Brain pericyte (primary cell): ENCODE results near the gene LUZP4.
"Not testable (repeated sequence)": the region's sequence is repeated elsewhere in the genome, so short reads cannot be mapped to it uniquely, and the experiment has no call there.

ENCODE experiments used
- DNase-seq: peaks from one replicate; pipeline ENCODE4 v3.0.0-alpha.2; 2012; ENCODE audit warnings: low read depth, low spot score

LUZP4 gene

GRCh38 chrX:115289465-115289864 lies at the start of gene LUZP4:
Gene LUZP4 (plus strand): TSS chrX:115289715. CDS start chrX:115289760, 45 bp downstream.
- DNase-seq: no peak

- DNase-seq: no peak
These were observed 37.9 kb upstream of the LUZP4 start for GRCh38 chrX:115251458-115252233.

GRCh38 chrX:115255003-115255402 lies 34.5 kb upstream of the LUZP4 start:
- no peak for DNase-seq

- no peak for DNase-seq
These were observed 31.8 kb upstream of the LUZP4 start for GRCh38 chrX:115257711-115258110.

GRCh38 chrX:115259238-115259875 lies 30.2 kb upstream of the LUZP4 start:
- no peak for DNase-seq

GRCh38 chrX:115260330-115260729 lies 29.2 kb upstream of the LUZP4 start:
- no peak for DNase-seq

- DNase-seq: no peak
These were observed 28.4 kb upstream of the LUZP4 start for GRCh38 chrX:115261148-115261547.

GRCh38 chrX:115264009-115264408 lies 25.5 kb upstream of the LUZP4 start:
- DNase-seq: no peak

GRCh38 chrX:115266300-115266699 lies 23.2 kb upstream of the LUZP4 start:
- no peak for DNase-seq

- DNase-seq: no peak
These were observed 21.1 kb upstream of the LUZP4 start for GRCh38 chrX:115268421-115268820.

- DNase-seq: no peak
These were observed 20.3 kb upstream of the LUZP4 start for GRCh38 chrX:115269051-115269683.

- DNase-seq: no peak
These were observed 4.6 kb upstream of the LUZP4 start for GRCh38 chrX:115284877-115285276.

GRCh38 chrX:115297189-115297588 lies 7.7 kb downstream of the LUZP4 start:
- DNase-seq: no peak

GRCh38 chrX:115311139-115311538 lies 21.6 kb downstream of the LUZP4 start:
- no peak for DNase-seq

GRCh38 chrX:115311601-115312001 lies 22.1 kb downstream of the LUZP4 start:
- no peak for DNase-seq

GRCh38 chrX:115318139-115318538 lies 28.6 kb downstream of the LUZP4 start:
- DNase-seq: no peak

GRCh38 chrX:115322375-115322774 lies 32.9 kb downstream of the LUZP4 start:
- no peak for DNase-seq

GRCh38 chrX:115324194-115324593 lies 34.7 kb downstream of the LUZP4 start:
- DNase-seq: no peak

GRCh38 chrX:115329282-115329681 lies 39.8 kb downstream of the LUZP4 start:
- DNase-seq: not testable (repeated sequence)

- DNase-seq: no peak
These were observed 41.1 kb downstream of the LUZP4 start for GRCh38 chrX:115330498-115331168.

- no peak for DNase-seq
These were observed 43.3 kb downstream of the LUZP4 start for GRCh38 chrX:115332832-115333231.

GRCh38 chrX:115333446-115333845 lies 43.9 kb downstream of the LUZP4 start:
- DNase-seq: no peak
